Endothelial cell (in vitro differentiated cells): ENCODE data around the gene TRAM2. TPM values are rescaled to one million over a fixed set of nuclear protein-coding genes. Genes with fewer than 3 reads are reported as not detected.

Experiments used
- DNase-seq: peaks from one replicate; pipeline ENCODE4 v3.0.0; 2021; ENCODE audit warnings: low spot score
- H3K27ac Mint-ChIP-seq: one replicate; pipeline ENCODE4 v1.8.0; 2021; ENCODE audit warnings: mixed read lengths, inconsistent platforms; ENCODE audit not compliant: unreplicated experiment
- H3K27me3 Mint-ChIP-seq: one replicate; pipeline ENCODE4 v1.8.0; 2021; ENCODE audit warnings: mild to moderate bottlenecking, moderate library complexity, mixed read lengths, inconsistent platforms; ENCODE audit not compliant: unreplicated experiment
- H3K36me3 Mint-ChIP-seq: one replicate; pipeline ENCODE4 v1.8.0; 2021; ENCODE audit warnings: mild to moderate bottlenecking, low read depth, mixed read lengths, inconsistent platforms; ENCODE audit not compliant: unreplicated experiment
- H3K4me1 Mint-ChIP-seq: one replicate; pipeline ENCODE4 v1.8.0; 2021; ENCODE audit warnings: mild to moderate bottlenecking, mixed read lengths, inconsistent platforms; ENCODE audit not compliant: unreplicated experiment
- H3K4me3 Mint-ChIP-seq: one replicate; pipeline ENCODE4 v1.8.0; 2021; ENCODE audit warnings: mild to moderate bottlenecking, mixed read lengths, inconsistent platforms; ENCODE audit not compliant: unreplicated experiment
- H3K9me3 Mint-ChIP-seq: one replicate; pipeline ENCODE4 v1.8.0; 2021; ENCODE audit warnings: mixed read lengths, inconsistent platforms; ENCODE audit not compliant: unreplicated experiment
- total RNA-seq: library from RNA; stranded (reverse); fragmentation: NEBNext Ultra II Directional; extraction: Animal tissue kit (Norgen Biotek cat#: 25700); gene quantifications from one replicate; pipeline ENCODE4 v1.2.1, GENCODE V29; 2021; ENCODE audit not compliant: unreplicated experiment
- TF ChIP-seq, protein P1 (sequence below): fragments of 200-600 bp; sonication (generic); IDR thresholded peaks from one replicate; pipeline ENCODE4 v1.5.0; 2021; ENCODE audit warnings: antibody characterized with exemption; ENCODE audit not compliant: unreplicated experiment

Gene TRAM2
- total RNA-seq, 1 donor from 2014 or later, result 29.4 TPM

DNA sequence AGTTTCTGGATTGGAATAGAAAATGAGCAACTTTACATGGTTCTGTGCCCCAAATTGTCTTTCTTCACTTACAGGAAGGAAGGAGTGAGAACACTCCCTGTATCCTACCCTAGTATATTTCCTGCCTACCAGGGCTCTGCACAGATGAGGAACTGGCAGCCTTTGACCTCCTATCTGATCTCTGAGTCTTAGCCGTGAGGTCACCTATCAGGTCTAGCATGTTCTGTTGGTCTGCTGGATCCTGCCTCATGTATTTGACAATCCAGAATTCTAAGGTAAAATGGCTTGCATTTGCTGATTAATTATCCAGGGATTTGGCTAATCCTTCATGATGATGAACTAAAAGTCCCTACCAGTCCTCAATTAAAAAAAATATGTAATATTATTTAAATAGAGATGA lies 35.0 kb upstream of the TRAM2 start:
- no peaks in the 10 kb centered on the region for H3K9me3 Mint-ChIP-seq
- H3K4me1 Mint-ChIP-seq, result peaks cover 30% of the 10 kb centered on the region
- no peaks in the 10 kb centered on the region for H3K36me3 Mint-ChIP-seq
- TF ChIP-seq, protein P1, sequence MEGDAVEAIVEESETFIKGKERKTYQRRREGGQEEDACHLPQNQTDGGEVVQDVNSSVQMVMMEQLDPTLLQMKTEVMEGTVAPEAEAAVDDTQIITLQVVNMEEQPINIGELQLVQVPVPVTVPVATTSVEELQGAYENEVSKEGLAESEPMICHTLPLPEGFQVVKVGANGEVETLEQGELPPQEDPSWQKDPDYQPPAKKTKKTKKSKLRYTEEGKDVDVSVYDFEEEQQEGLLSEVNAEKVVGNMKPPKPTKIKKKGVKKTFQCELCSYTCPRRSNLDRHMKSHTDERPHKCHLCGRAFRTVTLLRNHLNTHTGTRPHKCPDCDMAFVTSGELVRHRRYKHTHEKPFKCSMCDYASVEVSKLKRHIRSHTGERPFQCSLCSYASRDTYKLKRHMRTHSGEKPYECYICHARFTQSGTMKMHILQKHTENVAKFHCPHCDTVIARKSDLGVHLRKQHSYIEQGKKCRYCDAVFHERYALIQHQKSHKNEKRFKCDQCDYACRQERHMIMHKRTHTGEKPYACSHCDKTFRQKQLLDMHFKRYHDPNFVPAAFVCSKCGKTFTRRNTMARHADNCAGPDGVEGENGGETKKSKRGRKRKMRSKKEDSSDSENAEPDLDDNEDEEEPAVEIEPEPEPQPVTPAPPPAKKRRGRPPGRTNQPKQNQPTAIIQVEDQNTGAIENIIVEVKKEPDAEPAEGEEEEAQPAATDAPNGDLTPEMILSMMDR, result no peak
- no peak overlapping the region for H3K4me3 Mint-ChIP-seq
- peaks cover 1% of the 10 kb centered on the region for H3K27me3 Mint-ChIP-seq
- no peak overlapping the region for H3K27ac Mint-ChIP-seq
- DNase-seq, result no peak

DNA sequence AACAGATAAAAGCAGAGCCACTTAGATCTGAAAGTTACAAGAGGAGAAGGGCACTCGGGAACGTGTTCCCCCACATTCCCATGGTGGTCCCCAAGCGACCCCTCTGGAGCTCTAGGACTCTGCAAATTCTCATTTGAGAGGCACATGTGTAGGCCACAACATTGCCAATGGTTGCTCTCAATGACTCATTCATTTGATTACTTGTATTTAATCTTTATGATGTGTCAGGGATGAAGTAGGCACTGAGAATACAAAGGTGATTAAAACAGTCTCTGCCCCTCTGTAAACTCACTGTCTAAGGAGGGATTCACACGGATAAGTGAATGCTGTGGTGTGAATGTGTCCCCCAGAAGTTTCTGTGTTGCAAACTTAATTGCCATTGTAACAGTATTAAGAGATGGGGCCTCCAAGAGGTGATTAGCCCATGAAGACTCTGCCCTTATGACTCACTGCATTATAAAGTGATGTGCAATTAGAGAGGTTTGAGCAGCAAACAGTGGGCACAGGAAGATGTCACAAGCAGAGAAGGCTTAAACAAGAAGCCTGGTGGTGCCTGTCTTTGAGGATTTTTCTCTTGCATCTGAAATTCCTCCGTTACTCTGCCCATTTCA lies 34.0 kb upstream of the TRAM2 start:
- TF ChIP-seq, protein P1, result no peak
- Mint-ChIP-seq H3K9me3 (peaks cover 6% of the 10 kb centered on the region), H3K4me1 (peaks cover 36% of the 10 kb centered on the region), H3K4me3 (no peak overlapping the region), H3K27me3 (peaks cover 1% of the 10 kb centered on the region), H3K36me3 (no peaks in the 10 kb centered on the region), H3K27ac (no peak overlapping the region)
- no peak for DNase-seq

DNA sequence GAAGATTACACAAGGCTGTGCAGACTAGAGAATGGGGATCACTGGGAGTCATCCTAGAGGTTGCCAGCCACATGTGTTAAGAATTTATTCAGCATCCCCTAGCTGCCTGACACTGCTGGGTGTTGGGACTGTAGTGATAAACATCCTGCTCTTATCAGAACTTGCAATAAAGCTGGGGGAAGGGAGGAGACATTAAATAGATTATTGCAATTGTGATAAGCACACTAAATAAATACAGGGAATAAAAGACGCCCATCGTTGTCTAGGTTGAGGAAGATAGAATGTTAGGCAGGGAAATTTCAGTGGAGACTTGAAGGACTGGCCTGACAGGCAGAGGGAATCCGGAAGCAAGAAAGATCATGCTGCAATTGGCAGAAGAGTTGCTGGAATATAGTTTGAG lies 33.2 kb upstream of the TRAM2 start:
- H3K9me3 Mint-ChIP-seq, result peaks cover 6% of the 10 kb centered on the region
- H3K27me3 Mint-ChIP-seq, result peaks cover 2% of the 10 kb centered on the region
- H3K4me1 Mint-ChIP-seq, result peaks cover 36% of the 10 kb centered on the region
- no peaks in the 10 kb centered on the region for H3K36me3 Mint-ChIP-seq
- H3K4me3 Mint-ChIP-seq, result no peak overlapping the region
- TF ChIP-seq, protein P1, result no peak
- no peak overlapping the region for H3K27ac Mint-ChIP-seq
- no peak for DNase-seq

DNA sequence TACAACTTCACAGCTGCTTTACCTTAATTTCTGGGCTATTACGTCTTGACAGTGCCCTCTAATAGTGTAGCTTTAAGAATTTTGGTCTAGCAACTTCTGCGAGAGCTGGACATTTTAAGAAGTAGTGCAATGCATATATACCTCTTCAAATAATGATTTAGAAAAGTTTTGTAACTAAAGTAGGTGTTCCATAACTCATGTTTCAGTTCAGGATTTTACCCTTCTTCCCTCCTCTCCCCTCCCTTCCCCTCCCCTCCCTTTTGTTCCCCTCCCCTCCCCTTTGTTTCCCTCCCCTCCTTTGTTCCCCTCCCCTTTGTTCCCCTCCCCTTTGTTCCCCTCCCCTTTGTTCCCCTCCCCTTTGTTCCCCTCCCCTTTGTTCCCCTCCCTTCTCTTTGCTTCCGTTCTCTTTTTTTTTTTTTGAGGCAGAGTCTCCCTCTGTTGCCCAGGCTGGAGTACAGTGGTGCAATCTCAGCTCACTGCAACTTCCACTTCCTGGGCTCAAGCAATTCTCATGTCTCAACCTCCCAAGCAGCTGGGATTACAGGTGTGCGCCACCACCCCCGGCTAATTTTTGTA lies 28.8 kb upstream of the TRAM2 start:
- Mint-ChIP-seq H3K4me3 (no peak overlapping the region), H3K36me3 (no peaks in the 10 kb centered on the region), H3K27ac (no peak overlapping the region), H3K9me3 (peaks cover 6% of the 10 kb centered on the region), H3K4me1 (peaks cover 29% of the 10 kb centered on the region), H3K27me3 (peaks cover 8% of the 10 kb centered on the region)
- TF ChIP-seq, protein P1, result no peak
- DNase-seq, result no peak

DNA sequence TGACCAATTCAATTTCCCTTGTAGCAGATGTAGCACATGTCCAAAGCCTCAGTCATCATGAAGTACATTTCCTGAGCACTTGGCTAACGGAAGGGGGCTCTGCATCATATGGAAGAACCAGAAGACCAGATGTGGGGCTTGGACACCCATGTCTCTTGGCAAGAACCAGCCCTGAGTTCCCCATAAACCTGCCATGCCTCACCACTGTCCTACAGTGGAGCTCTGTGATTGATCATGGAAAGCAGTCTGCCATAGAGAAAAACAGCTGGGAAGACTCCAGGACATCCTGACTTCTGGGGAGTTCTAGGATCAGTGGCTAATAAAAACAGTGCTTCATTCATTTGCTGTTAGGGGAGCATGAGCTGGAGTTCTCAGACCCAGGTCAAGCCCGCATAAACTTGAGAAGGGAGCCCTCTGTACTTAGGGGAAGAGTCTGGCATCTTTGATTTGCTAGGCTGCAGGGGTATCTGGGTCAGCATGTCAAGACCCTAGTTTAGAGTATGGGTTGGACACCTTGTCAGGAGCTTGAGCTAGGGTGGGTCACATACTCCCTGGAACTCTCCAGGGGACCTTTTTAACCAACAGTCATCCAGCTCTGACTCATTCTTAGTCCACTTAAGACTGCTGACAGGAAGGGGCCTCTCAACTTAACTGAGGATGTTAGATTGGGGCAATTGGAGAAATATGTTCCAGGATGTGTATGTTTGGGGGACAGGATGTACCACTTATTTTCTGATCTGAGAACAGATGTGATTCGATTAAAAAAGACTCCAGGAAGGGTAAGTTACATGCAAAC lies 26.3 kb upstream of the TRAM2 start:
- Mint-ChIP-seq H3K4me1 (peaks cover 25% of the 10 kb centered on the region), H3K36me3 (no peaks in the 10 kb centered on the region), H3K4me3 (no peak overlapping the region), H3K27ac (no peak overlapping the region), H3K27me3 (peaks cover 6% of the 10 kb centered on the region), H3K9me3 (peaks cover 6% of the 10 kb centered on the region)
- DNase-seq, result no peak
- TF ChIP-seq, protein P1, result no peak
